ENCODE data around the gene IGFBP6. TPM values are rescaled to one million over a fixed set of nuclear protein-coding genes. Genes with fewer than 3 reads are reported as not detected.
A peak's percentile ranks its signal among the peaks of the same experiment; 100 is the strongest.

The IGFBP6 gene
- total RNA-seq: 4.9 and 7.0 TPM in 2 replicates

- peak; percentile 47 for DNase-seq
Measured at GRCh38 chr12:53097564-53098353, at the start of gene IGFBP6. TSS of gene IGFBP6 (plus strand) at chr12:53097667. CDS start at chr12:53097718, 51 bp downstream.

GRCh38 chr12:53048033-53048779 is 49.3 kb upstream of the IGFBP6 start:
- peak; percentile 39 for DNase-seq

- DNase-seq: peak; percentile 41
Measured at GRCh38 chr12:53048780-53049401, 48.6 kb upstream of the IGFBP6 start.

GRCh38 chr12:53049571-53050318 is 47.7 kb upstream of the IGFBP6 start, which contains the start of gene TNS2:
TSS of gene TNS2 (plus strand) at chr12:53050065. CDS start at chr12:53050186, 121 bp downstream.
- peak; percentile 82 for DNase-seq

GRCh38 chr12:53050426-53051057 is 46.9 kb upstream of the IGFBP6 start:
- DNase-seq: no peak

- peak; percentile 66 for DNase-seq
Measured at GRCh38 chr12:53051058-53051880, 46.2 kb upstream of the IGFBP6 start.

GRCh38 chr12:53051881-53052412 is 45.5 kb upstream of the IGFBP6 start:
- DNase-seq: no peak

GRCh38 chr12:53052419-53053217 is 44.8 kb upstream of the IGFBP6 start:
- peak; percentile 78 for DNase-seq

- DNase-seq: peak; percentile 55
Measured at GRCh38 chr12:53053218-53054111, 44.0 kb upstream of the IGFBP6 start.

GRCh38 chr12:53054112-53054878 is 43.2 kb upstream of the IGFBP6 start:
- DNase-seq: peak; percentile 92

- no peak for DNase-seq
Measured at GRCh38 chr12:53055471-53056266, 41.8 kb upstream of the IGFBP6 start.

- no peak for DNase-seq
Measured at GRCh38 chr12:53056296-53056695, 41.2 kb upstream of the IGFBP6 start.

GRCh38 chr12:53056901-53057300 is 40.6 kb upstream of the IGFBP6 start:
- DNase-seq: no peak

- no peak for DNase-seq
Measured at GRCh38 chr12:53057816-53058500, 39.5 kb upstream of the IGFBP6 start.

GRCh38 chr12:53058674-53059433 is 38.6 kb upstream of the IGFBP6 start:
- no peak for DNase-seq

Measured in dermis blood vessel endothelial cell (primary cell).